Mucosa of rectum (tissue), 2 donors: ENCODE measurements around the gene OSBP2.

Experiments
- H3K27ac ChIP-seq, 2 donors: one replicate each; pipeline ENCODE4 v1.7.0; 2013; ENCODE audit warnings: inconsistent platforms in 2 of 2, low read depth in 2 of 2, low read length in 2 of 2
- H3K27me3 ChIP-seq, 2 donors: one replicate each; pipeline ENCODE4 v1.7.0; 2013; ENCODE audit warnings: low read length in 2 of 2; ENCODE audit not compliant: control insufficient read depth in 2 of 2, insufficient read depth in 2 of 2
- H3K36me3 ChIP-seq, 2 donors: one replicate each; pipeline ENCODE4 v1.7.0; 2013; ENCODE audit warnings: low read length in 2 of 2; ENCODE audit not compliant: control insufficient read depth in 2 of 2, insufficient read depth in 2 of 2
- H3K4me1 ChIP-seq, 2 donors: one replicate each; pipeline ENCODE4 v1.7.0; 2013; ENCODE audit warnings: low read length in 2 of 2, mild to moderate bottlenecking in 1 of 2; ENCODE audit not compliant: control insufficient read depth in 2 of 2, insufficient read depth in 2 of 2
- H3K4me3 ChIP-seq, 2 donors: one replicate each; pipeline ENCODE4 v1.7.0; 2013; ENCODE audit warnings: low read length in 2 of 2
- H3K9ac ChIP-seq, 2 donors: one replicate each; pipeline ENCODE4 v1.7.0; 2013; ENCODE audit warnings: low read length in 2 of 2, low read depth in 1 of 2, mild to moderate bottlenecking in 1 of 2
- H3K9me3 ChIP-seq, 2 donors: one replicate each; pipeline ENCODE4 v1.7.0; 2013; ENCODE audit warnings: low read length in 2 of 2; ENCODE audit not compliant: control insufficient read depth in 2 of 2
- donor health status: healthy.
- donor health status: Normal muscosa, but diverticular disease.

Gene OSBP2

DNA sequence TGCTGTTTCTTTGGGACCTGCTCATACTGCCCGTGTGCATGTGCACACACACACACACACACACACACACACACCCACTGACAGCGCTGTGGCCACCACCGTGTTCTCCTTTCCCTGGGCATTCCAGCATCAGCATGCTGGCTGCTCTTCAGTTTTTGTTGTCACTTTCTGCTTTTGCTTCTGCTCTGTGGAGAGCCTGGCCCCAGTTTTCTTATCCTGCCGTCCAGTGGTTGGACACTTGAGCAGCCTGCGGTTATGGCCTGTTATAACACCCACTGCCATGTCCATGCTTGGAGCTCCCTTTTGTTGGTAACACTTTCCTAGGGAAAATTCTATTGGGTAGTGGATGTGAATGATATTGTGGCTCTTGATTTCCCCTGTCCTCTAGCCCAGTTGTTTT lies 83.6 kb downstream of the OSBP2 start:
- Histone ChIP-seq H3K4me1 (no peaks in the 10 kb centered on the region), H3K36me3 (no peaks in the 10 kb centered on the region), H3K9me3 (no peaks in the 10 kb centered on the region), H3K9ac (no peak overlapping the region), H3K4me3 (no peak overlapping the region), H3K27me3 (no peaks in the 10 kb centered on the region), H3K27ac (no peak overlapping the region)

- Histone ChIP-seq H3K4me3 (no peak overlapping the region), H3K4me1 (no peaks in the 10 kb centered on the region), H3K27me3 (no peaks in the 10 kb centered on the region), H3K36me3 (no peaks in the 10 kb centered on the region), H3K27ac (no peak overlapping the region), H3K9ac (no peak overlapping the region), H3K9me3 (no peaks in the 10 kb centered on the region)
Measured at GRCh38 chr22:30780026-30780425, 85.4 kb downstream of the OSBP2 start.

DNA sequence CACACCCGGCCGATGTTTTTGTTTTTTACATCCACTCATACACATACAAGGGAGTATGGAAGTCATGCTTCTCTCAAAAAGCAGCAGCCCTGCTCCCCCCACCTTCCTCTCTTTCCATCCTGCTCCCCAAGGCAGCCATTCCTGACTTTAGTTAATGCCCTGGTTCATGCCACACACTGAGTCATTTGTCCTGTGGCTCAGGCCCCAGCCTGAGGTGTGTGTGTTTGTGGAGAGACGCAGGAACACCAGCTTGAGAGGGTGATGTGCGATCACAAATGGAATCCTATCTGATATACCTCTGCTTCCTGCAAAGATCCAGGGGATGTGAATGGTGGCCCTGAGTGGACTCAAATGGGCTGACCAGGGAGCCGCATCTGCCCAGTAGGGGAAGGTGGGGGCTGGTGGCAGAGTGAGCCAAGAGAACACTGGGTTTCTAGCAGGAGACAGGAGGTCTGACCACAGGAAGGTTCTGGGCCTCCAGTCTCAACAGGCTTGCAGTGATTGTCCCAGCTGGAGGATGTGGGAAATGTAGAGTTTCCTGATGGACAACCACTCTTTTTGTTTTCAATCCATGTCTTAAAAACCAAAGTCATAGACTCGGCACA lies 86.7 kb downstream of the OSBP2 start:
- Histone ChIP-seq H3K27ac (no peak overlapping the region), H3K4me1 (no peaks in the 10 kb centered on the region), H3K9ac (no peak overlapping the region), H3K36me3 (no peaks in the 10 kb centered on the region), H3K9me3 (no peaks in the 10 kb centered on the region), H3K4me3 (no peak overlapping the region), H3K27me3 (no peaks in the 10 kb centered on the region)

- H3K4me1 ChIP-seq, result no peaks in the 10 kb centered on the region
- no peaks in the 10 kb centered on the region for H3K36me3 ChIP-seq
- no peak overlapping the region for H3K9ac ChIP-seq
- H3K4me3 ChIP-seq, result no peak overlapping the region
- H3K9me3 ChIP-seq, result no peaks in the 10 kb centered on the region
- H3K27ac ChIP-seq, result no peak overlapping the region
- no peaks in the 10 kb centered on the region for H3K27me3 ChIP-seq
Measured at GRCh38 chr22:30782613-30783012, 87.9 kb downstream of the OSBP2 start.

GRCh38 chr22:30783021-30783420 lies 88.3 kb downstream of the OSBP2 start:
- Histone ChIP-seq H3K36me3 (no peaks in the 10 kb centered on the region), H3K4me3 (no peak overlapping the region), H3K27me3 (no peaks in the 10 kb centered on the region), H3K4me1 (no peaks in the 10 kb centered on the region), H3K9ac (no peak overlapping the region), H3K9me3 (no peaks in the 10 kb centered on the region), H3K27ac (no peak overlapping the region)

- no peak overlapping the region for H3K27ac ChIP-seq
- H3K9me3 ChIP-seq, result no peaks in the 10 kb centered on the region
- no peak overlapping the region for H3K4me3 ChIP-seq
- H3K4me1 ChIP-seq, result no peaks in the 10 kb centered on the region
- H3K27me3 ChIP-seq, result no peaks in the 10 kb centered on the region
- no peaks in the 10 kb centered on the region for H3K36me3 ChIP-seq
- H3K9ac ChIP-seq, result no peak overlapping the region
Measured at GRCh38 chr22:30785527-30785926, 90.9 kb downstream of the OSBP2 start.

- Histone ChIP-seq H3K27ac (no peak overlapping the region), H3K4me1 (no peaks in the 10 kb centered on the region), H3K9ac (no peak overlapping the region), H3K36me3 (no peaks in the 10 kb centered on the region), H3K4me3 (no peak overlapping the region), H3K9me3 (no peaks in the 10 kb centered on the region), H3K27me3 (no peaks in the 10 kb centered on the region)
Measured at GRCh38 chr22:30790366-30790765, 95.7 kb downstream of the OSBP2 start.

DNA sequence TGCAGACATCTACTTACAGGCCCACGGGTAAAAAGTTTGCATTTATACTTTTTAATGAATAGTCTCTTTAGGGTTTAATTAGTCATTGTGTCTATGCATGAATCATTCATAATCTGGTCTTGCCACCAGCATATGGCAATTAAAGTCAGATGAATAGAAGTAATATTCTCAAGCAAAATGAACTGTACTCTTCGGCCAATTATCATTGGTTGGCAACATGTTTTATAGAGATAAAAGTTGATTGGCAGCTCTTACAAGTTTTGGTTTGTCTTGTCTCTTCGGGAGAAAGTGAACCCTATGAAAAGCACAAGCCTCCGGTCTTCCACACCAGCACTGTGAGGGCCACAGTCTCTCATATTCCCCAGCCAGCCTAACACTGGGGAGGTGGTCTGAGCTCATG lies 97.8 kb downstream of the OSBP2 start:
- Histone ChIP-seq H3K27ac (no peak overlapping the region), H3K9me3 (no peaks in the 10 kb centered on the region), H3K4me1 (no peaks in the 10 kb centered on the region), H3K36me3 (no peaks in the 10 kb centered on the region), H3K9ac (no peak overlapping the region), H3K4me3 (no peak overlapping the region), H3K27me3 (no peaks in the 10 kb centered on the region)

DNA sequence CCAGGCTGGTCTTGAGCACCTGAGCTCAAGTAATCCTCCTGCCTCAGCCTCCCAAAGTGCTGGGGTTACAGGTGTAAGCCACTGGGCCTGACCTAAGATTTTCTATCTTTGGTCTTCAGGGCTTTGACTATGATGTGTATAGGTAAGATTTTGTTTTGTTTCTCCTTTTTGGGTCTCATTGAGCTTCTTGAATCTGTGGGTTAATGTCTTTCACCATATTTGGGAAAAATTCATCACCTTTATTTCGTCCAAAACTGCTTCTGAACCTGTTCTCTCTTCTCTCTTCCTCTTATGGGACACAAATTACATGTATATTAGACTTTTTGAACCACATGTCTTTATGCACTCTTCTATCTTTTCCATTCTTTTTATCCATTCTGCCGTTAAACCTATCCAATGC lies 100.4 kb downstream of the OSBP2 start:
- H3K4me3 ChIP-seq, result no peak overlapping the region
- H3K9me3 ChIP-seq, result no peaks in the 10 kb centered on the region
- no peak overlapping the region for H3K9ac ChIP-seq
- H3K27ac ChIP-seq, result no peak overlapping the region
- H3K27me3 ChIP-seq, result peaks cover 0 to 1% of the 10 kb centered on the region in 2 donors
- no peaks in the 10 kb centered on the region for H3K4me1 ChIP-seq
- no peaks in the 10 kb centered on the region for H3K36me3 ChIP-seq

DNA sequence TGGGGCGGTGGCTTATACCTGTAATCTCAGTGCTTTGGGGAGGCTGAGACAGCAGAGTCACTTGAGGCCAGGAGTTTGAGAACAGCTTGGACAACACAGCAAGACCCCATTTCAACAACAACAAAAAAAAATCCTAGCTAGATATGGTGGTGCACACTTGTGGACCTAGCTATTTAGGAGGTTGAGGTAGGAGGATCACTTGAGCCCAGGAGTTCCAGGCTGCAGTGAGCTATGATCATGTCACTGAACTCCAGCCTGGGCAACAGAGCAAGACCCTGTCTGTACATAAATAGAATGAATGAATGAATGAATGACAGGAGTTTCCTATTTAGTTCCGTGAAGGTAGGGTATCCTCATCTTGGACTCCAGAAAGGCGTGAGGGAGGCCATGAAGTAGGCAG lies 107.0 kb downstream of the OSBP2 start:
- Histone ChIP-seq H3K36me3 (no peaks in the 10 kb centered on the region), H3K4me1 (peaks cover 2 to 7% of the 10 kb centered on the region in 2 donors), H3K27ac (no peak overlapping the region), H3K9me3 (no peaks in the 10 kb centered on the region), H3K27me3 (peaks cover 4 to 19% of the 10 kb centered on the region in 2 donors), H3K4me3 (no peak overlapping the region), H3K9ac (no peak overlapping the region)
